Activated CD4-positive, CD25-positive, alpha-beta regulatory T cell treated with anti-CD3 and anti-CD28 coated beads, Interleukin-2, amount 50 U/mL, for 16 hours (primary cell): ENCODE measurements around the gene TNS2.
A peak's percentile ranks its signal among the peaks of the same experiment; 100 is the strongest.
"Not testable (repeated sequence)": the region's sequence is repeated elsewhere in the genome, so short reads cannot be mapped to it uniquely, and the experiment has no call there.

Source experiments
- DNase-seq: peaks from one replicate; pipeline ENCODE4 v3.0.0-alpha.2; 2020; ENCODE audit warnings: low read depth, low spot score

Gene TNS2

DNA sequence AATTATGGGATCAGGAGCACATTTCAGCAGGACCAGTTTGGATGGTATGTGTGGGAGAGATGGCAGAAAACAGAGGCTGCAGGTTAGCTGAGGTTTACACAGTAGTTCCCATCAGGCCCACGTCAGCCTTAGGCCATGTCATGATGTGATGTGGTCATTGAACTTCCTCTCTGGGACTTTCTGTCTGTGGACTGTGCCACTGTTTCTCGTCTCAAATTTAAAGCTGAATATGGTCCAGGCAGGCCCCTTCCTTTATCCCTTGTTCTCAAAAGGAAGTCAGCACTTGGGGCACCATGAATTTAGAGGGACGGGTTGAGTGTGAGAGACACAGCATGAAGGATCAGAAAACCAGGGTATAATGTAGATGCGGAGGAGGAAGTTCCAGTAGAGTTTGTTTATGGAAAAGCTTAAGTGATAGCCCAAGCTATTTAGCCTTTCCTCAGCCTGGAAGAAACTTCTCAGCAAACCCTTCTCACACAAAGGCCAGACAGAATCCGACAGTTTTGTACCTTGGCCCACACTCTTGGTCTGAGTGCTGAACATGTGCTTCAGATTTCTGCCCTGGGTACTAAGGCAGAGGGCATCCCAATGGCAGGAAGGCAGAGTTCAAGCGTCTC, 44.0 kb downstream of the TNS2 start:
- no peak for DNase-seq

DNA sequence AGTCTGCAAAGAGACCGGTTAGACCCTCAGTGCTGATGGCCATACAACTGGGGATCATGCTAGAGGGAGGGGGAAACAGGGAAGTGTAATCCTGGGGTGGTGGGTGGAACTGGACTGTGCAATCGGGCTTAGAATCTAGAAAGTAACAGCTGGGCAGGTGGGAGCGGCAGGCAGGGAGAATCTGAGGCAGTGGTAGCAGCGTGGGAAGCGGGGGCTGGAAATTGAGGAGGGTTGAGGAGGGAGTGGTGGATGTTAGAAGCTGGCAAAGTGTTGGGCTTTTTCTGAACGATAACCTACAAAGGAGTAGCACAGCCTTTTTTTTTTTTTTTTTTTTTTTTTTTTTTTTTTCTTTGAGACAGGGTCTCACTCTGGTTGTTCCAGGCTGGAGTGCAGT, 44.5 kb downstream of the TNS2 start:
- no peak for DNase-seq

GRCh38 chr12:53094796-53095595, 45.1 kb downstream of the TNS2 start:
- not testable (repeated sequence) for DNase-seq

- DNase-seq: not testable (repeated sequence)
These were observed 45.7 kb downstream of the TNS2 start for GRCh38 chr12:53095596-53095895.

GRCh38 chr12:53096089-53096741, 46.4 kb downstream of the TNS2 start:
- no peak for DNase-seq

- DNase-seq: no peak
These were observed 46.9 kb downstream of the TNS2 start for GRCh38 chr12:53096759-53097158.

GRCh38 chr12:53097207-53097563, 47.3 kb downstream of the TNS2 start:
- DNase-seq: no peak

GRCh38 chr12:53097564-53098353, 47.9 kb downstream of the TNS2 start, which contains the start of gene IGFBP6:
TSS of gene IGFBP6 (plus strand) at chr12:53097667. CDS start at chr12:53097718, 51 bp downstream.
- DNase-seq: peak; percentile 21

DNA sequence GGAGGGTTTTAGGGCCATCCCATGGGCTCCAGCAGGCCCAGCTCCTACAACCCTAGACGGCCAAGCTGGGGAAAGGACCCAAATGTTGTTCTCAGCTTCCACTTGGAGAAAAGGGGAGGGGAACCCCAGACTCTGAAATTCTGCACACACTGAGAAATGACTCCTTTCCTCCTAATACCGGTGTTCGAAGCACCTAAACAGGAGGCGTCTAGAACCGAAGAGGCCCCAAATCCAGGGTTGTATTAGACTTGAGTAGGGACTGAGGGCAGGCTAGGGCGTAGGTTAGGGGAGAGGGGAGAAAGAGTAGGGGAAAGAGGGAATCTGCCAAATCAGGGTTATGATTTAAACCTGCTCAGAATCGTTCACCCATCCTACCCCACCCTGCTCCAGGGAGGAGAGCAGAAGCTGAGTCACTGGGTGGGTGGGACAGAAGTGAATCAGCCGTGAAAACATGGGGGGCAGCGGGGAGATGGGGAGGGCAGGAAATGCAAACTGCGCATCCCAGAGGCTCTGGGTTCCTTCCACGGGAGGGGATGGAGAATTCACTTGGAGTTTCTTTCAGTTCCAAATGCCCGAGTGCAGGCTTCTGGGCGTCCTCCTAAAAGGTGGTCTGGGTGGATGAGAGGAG, 48.6 kb downstream of the TNS2 start:
- DNase-seq: no peak

GRCh38 chr12:53099071-53099882, 49.4 kb downstream of the TNS2 start:
- DNase-seq: peak; percentile 73

DNA sequence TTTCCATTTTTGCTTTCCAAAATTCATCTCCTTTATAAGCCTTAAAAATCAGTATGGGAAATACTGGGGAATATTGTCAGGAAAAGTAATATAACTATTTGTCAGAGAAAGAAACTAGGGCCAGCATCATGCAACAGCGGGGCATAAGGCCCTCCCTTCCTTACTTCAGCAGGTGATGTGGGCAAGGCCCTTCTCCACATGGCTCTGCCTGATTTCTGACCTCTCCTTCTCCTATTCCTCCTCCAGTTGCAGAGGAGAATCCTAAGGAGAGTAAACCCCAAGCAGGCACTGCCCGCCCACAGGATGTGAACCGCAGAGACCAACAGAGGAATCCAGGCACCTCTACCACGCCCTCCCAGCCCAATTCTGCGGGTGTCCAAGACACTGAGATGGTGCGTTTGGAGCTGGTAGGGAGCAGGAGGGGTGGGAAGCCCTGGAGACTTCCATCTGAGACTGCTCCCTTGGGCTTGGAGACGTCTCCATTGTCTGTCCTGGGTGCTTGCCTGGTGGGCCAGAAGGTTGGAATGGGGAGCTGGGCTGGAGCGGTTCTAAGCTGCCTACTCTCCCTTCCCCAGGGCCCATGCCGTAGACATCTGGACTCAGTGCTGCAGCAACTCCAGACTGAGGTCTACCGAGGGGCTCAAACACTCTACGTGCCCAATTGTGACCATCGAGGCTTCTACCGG, 50.7 kb downstream of the TNS2 start:
- DNase-seq: no peak

GRCh38 chr12:53101266-53101665, 51.4 kb downstream of the TNS2 start:
- no peak for DNase-seq

DNA sequence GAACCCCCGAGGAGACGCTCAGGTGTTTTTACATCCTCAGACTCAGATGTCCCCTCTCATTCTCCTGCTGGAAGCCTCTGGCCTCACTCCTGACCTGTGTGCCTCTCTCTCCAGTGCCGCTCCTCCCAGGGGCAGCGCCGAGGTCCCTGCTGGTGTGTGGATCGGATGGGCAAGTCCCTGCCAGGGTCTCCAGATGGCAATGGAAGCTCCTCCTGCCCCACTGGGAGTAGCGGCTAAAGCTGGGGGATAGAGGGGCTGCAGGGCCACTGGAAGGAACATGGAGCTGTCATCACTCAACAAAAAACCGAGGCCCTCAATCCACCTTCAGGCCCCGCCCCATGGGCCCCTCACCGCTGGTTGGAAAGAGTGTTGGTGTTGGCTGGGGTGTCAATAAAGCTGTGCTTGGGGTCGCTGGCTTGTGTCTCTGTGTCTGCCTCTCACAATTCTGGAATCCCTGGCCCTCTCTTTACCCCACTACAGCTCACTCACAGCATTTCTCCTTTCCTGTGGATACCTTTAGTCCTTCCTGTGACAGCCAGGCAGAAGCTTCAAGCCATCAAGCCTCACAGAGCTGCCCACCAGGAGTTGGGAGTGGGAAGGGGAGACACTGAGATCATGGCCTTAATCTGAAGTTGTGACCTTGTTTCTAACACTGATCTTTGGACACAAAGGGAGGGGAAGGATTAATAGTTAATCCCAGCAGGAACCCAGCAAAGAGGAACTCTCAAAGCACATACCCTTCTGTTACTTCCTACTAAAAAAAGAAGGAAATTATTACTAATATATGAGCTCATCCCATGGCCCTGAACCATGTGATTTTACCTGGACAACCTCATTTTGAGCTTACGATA, 52.3 kb downstream of the TNS2 start:
- DNase-seq: no peak

GRCh38 chr12:53102883-53103807, 53.3 kb downstream of the TNS2 start, which contains the start of gene SOAT2:
TSS of gene SOAT2 (plus strand) at chr12:53103486. CDS start at chr12:53103578, 92 bp downstream.
- DNase-seq: no peak

- no peak for DNase-seq
These were observed 54.0 kb downstream of the TNS2 start for GRCh38 chr12:53103860-53104305.

GRCh38 chr12:53105256-53105655, 55.4 kb downstream of the TNS2 start:
- no peak for DNase-seq

- DNase-seq: no peak
These were observed 56.0 kb downstream of the TNS2 start for GRCh38 chr12:53105712-53106439.
